Gastrocnemius medialis (tissue), 4 donors: Measurements from ENCODE around the gene TRIM25.
A peak's percentile ranks its signal among the peaks of the same experiment; 100 is the strongest.

ENCODE experiments used
- CTCF ChIP-seq, 5 experiments: fragments of 450-650 bp in 3 of 5; fragments of 200-600 bp in 2 of 5; sonication (generic) in 2 of 5; IDR thresholded peaks in 4 of 5; conservative IDR thresholded peaks in 1 of 5; 1 replicate in 4 of 5; 2 replicates in 1 of 5; pipeline ENCODE4 v1.5.1; 2016 to 2019; ENCODE audit warnings: antibody characterized with exemption in 5 of 5, mild to moderate bottlenecking in 3 of 5, moderate library complexity in 3 of 5
- POLR2A ChIP-seq, 2 donors: fragments of 450-650 bp; IDR thresholded peaks; one replicate each; pipeline ENCODE4 v1.6.1; 2017; ENCODE audit warnings: antibody characterized with exemption in 2 of 2, mild to moderate bottlenecking in 2 of 2, moderate library complexity in 2 of 2

- TF ChIP-seq CTCF (IDR thresholded peaks at IDR 0.05 in 4 of 5, conservative IDR thresholded peaks at IDR 0.05 in 1 of 5) (peak; percentile 57 to 71 (median 68)), POLR2A (IDR thresholded peaks at IDR 0.05) (no peak)
These were observed 26.1 kb upstream of the TRIM25 start for GRCh38 chr17:56939869-56940484.
